SK-N-SH (cell line): Measurements from ENCODE around the gene RSRC1. TPM values are rescaled to one million over a fixed set of nuclear protein-coding genes. Genes with fewer than 3 reads are reported as not detected.

Source experiments
- CTCF ChIA-PET: fragments of 300-600, 350-600 bp; formaldehyde crosslinking; extraction: SDS; loops from one replicate; lab custom pipeline; 2021; lab: Yijun Ruan, JAX
- POLR2A ChIA-PET: fragments of 350-600 bp; sonication (Branson Sonifier 250); formaldehyde crosslinking; extraction: SDS; loops from one replicate; lab custom pipeline; 2020; ENCODE audit warnings: antibody characterized with exemption, inconsistent platforms; lab: Yijun Ruan, JAX
- DNase-seq: peaks from one replicate; pipeline ENCODE4 v3.0.0; 2012
- H2AFZ ChIP-seq: fragments of 200-600 bp; sonication (generic); 2 replicates; pipeline ENCODE4 v1.8.1; 2016; ENCODE audit warnings: antibody characterized with exemption, mild to moderate bottlenecking, low read depth
- H3F3A ChIP-seq: fragments of 200-600 bp; sonication (generic); replicated peaks from 2 replicates; pipeline ENCODE3; 2016; ENCODE audit warnings: antibody characterized with exemption, mild to moderate bottlenecking; ENCODE audit not compliant: insufficient read depth
- H3K27ac ChIP-seq, 2 experiments: fragments of 200-500 bp in 1 of 2; fragments of 200-600 bp in 1 of 2; sonication (Bioruptor generic) in 1 of 2; sonication (generic), shearing (Covaris generic) in 1 of 2; 2 replicates each; pipeline versions ENCODE4 v1.5.1 to v1.6.1; 2014 to 2016; ENCODE audit warnings: low read depth in 2 of 2, inconsistent platforms in 1 of 2, low read length in 1 of 2, mild to moderate bottlenecking in 1 of 2, mixed read lengths in 1 of 2
- H3K27me3 ChIP-seq: fragments of 200-600 bp; sonication (generic), shearing (Covaris generic); 2 replicates; pipeline ENCODE4 v1.6.1; 2016; ENCODE audit warnings: mixed run types; ENCODE audit not compliant: insufficient read depth
- H3K36me3 ChIP-seq, 2 experiments: fragments of 200-500 bp in 1 of 2; fragments of 200-600 bp in 1 of 2; sonication (Bioruptor generic) in 1 of 2; sonication (generic) in 1 of 2; replicated peaks in 1 of 2; 2 replicates each; pipeline versions ENCODE3 to v1.5.1; 2014 to 2016; ENCODE audit warnings: low read length in 1 of 2, mild to moderate bottlenecking in 1 of 2; ENCODE audit not compliant: insufficient read depth in 2 of 2, control insufficient read depth in 1 of 2
- H3K4me1 ChIP-seq, 2 experiments: fragments of 200-500 bp in 1 of 2; fragments of 200-600 bp in 1 of 2; sonication (Bioruptor generic) in 1 of 2; sonication (generic), shearing (Covaris generic) in 1 of 2; 2 replicates each; pipeline versions ENCODE4 v1.5.1 to v1.6.1; 2014 to 2016; ENCODE audit warnings: low read depth in 1 of 2, low read length in 1 of 2, mixed run types in 1 of 2; ENCODE audit not compliant: insufficient read depth in 2 of 2, control insufficient read depth in 1 of 2
- H3K4me2 ChIP-seq: fragments of 200-600 bp; sonication (generic), shearing (Covaris generic); 2 replicates; pipeline ENCODE4 v1.6.1; 2017; ENCODE audit warnings: mixed run types
- H3K4me3 ChIP-seq, 2 experiments: fragments of 200-500 bp in 1 of 2; fragments of 200-600 bp in 1 of 2; sonication (Bioruptor generic) in 1 of 2; sonication (generic), shearing (Covaris generic) in 1 of 2; 2 replicates each; pipeline versions ENCODE4 v1.5.1 to v1.8.1; 2014 to 2016; ENCODE audit warnings: low read depth in 2 of 2, inconsistent platforms in 1 of 2, low read length in 1 of 2, mild to moderate bottlenecking in 1 of 2, mixed read lengths in 1 of 2, moderate library complexity in 1 of 2
- H3K79me2 ChIP-seq: fragments of 200-600 bp; sonication (generic); 2 replicates; pipeline ENCODE4 v1.8.1; 2017; ENCODE audit warnings: mild to moderate bottlenecking; ENCODE audit not compliant: insufficient read depth
- H3K9ac ChIP-seq: fragments of 200-600 bp; sonication (generic); 2 replicates; pipeline ENCODE4 v1.6.1; 2017; ENCODE audit warnings: mixed run types
- H3K9me2 ChIP-seq: fragments of 200-600 bp; sonication (generic); 2 replicates; pipeline ENCODE4 v1.6.1; 2017; ENCODE audit warnings: mixed run types
- H3K9me3 ChIP-seq: fragments of 200-600 bp; sonication (generic); 2 replicates; pipeline ENCODE4 v1.6.1; 2017; ENCODE audit warnings: mixed run types, mild to moderate bottlenecking, moderate library complexity
- H4K20me1 ChIP-seq: fragments of 200-600 bp; sonication (generic); 2 replicates; pipeline ENCODE4 v1.6.1; 2017; ENCODE audit warnings: mild to moderate bottlenecking, mixed run types; ENCODE audit not compliant: insufficient read depth
- ELF1 ChIP-seq: IDR thresholded peaks from 2 replicates; pipeline ENCODE4 v1.4.0; 2012
- EP300 ChIP-seq, 2 experiments: IDR thresholded peaks; 2 replicates each; pipeline versions ENCODE4 v1.4.0 to v1.6.1; 2012; ENCODE audit warnings: borderline replicate concordance in 1 of 2, low read depth in 1 of 2, low read length in 1 of 2
- FOSL2 ChIP-seq: IDR thresholded peaks from 2 replicates; pipeline ENCODE4 v1.4.0; 2012; ENCODE audit warnings: low read depth, mild to moderate bottlenecking, moderate library complexity, borderline replicate concordance
- FOXM1 ChIP-seq: IDR thresholded peaks from 2 replicates; pipeline ENCODE4 v1.4.0; 2012; ENCODE audit warnings: low read depth, mild to moderate bottlenecking
- GABPA ChIP-seq: IDR thresholded peaks from 2 replicates; pipeline ENCODE4 v1.4.0; 2012; ENCODE audit warnings: low read depth, mild to moderate bottlenecking
- JUND ChIP-seq: IDR thresholded peaks from 2 replicates; pipeline ENCODE4 v1.4.0; 2012
- MEF2A ChIP-seq: IDR thresholded peaks from 2 replicates; pipeline ENCODE4 v1.4.0; 2012; ENCODE audit warnings: low read depth, borderline replicate concordance
- NFIC ChIP-seq: IDR thresholded peaks from 2 replicates; pipeline ENCODE4 v1.4.0; 2012; ENCODE audit warnings: borderline replicate concordance
- POLR2AphosphoS5 ChIP-seq: IDR thresholded peaks from 2 replicates; pipeline ENCODE4 v1.6.1; 2012; ENCODE audit warnings: low read depth, low read length
- RCOR1 ChIP-seq: fragments of 150-350 bp; IDR thresholded peaks from 2 replicates; pipeline ENCODE4 v1.6.1; 2017; ENCODE audit warnings: antibody characterized with exemption, low read length
- RXRA ChIP-seq: IDR thresholded peaks from 2 replicates; pipeline ENCODE4 v1.4.0; 2012; ENCODE audit warnings: low read depth, mild to moderate bottlenecking, borderline replicate concordance
- SIN3A ChIP-seq: IDR thresholded peaks from 2 replicates; pipeline ENCODE4 v1.6.1; 2012; ENCODE audit warnings: low read depth, mild to moderate bottlenecking, low read length, moderate library complexity, borderline replicate concordance
- TAF1 ChIP-seq: IDR thresholded peaks from 2 replicates; pipeline ENCODE4 v1.6.1; 2012; ENCODE audit warnings: low read depth, mild to moderate bottlenecking, low read length, moderate library complexity, borderline replicate concordance
- TCF12 ChIP-seq: IDR thresholded peaks from 2 replicates; pipeline ENCODE4 v1.4.0; 2012
- USF1 ChIP-seq: IDR thresholded peaks from 2 replicates; pipeline ENCODE4 v1.4.0; 2012; ENCODE audit warnings: low read depth, borderline replicate concordance
- YY1 ChIP-seq: IDR thresholded peaks from 2 replicates; pipeline ENCODE4 v1.4.0; 2012; ENCODE audit warnings: low read depth, mild to moderate bottlenecking
- WGBS: methylation state at CpG from one replicate; pipeline ENCODE4 v1.1.6; 2017; ENCODE audit warnings: low lambda C conversion rate; 5-methylcytosine and 5-hydroxymethylcytosine counted together
- polyA plus RNA-seq, 3 experiments: library from polyadenylated mRNA; depleted of rRNA; stranded (reverse); fragments of >200 nt; gene quantifications; 2 replicates each; pipeline ENCODE4 v1.2.3, GENCODE V29; 2012
- TF ChIP-seq, protein P1 (sequence below): fragments of 150-350 bp; IDR thresholded peaks from 2 replicates; pipeline ENCODE4 v1.6.1; 2016; ENCODE audit warnings: mild to moderate bottlenecking, low read depth, low read length
- TF ChIP-seq, protein P2 (sequence below): IDR thresholded peaks from 2 replicates; pipeline ENCODE4; 2012
- TF ChIP-seq, protein P3 (sequence below): fragments of 200-600 bp; sonication (generic); IDR thresholded peaks from 2 replicates; pipeline ENCODE4 v1.6.1; 2017; ENCODE audit warnings: antibody characterized with exemption, mild to moderate bottlenecking, moderate library complexity

The RSRC1 gene
- polyA plus RNA-seq, 1 of the 3 experiments (the other 2 are of a cell fraction), result 4.5 TPM

DNA sequence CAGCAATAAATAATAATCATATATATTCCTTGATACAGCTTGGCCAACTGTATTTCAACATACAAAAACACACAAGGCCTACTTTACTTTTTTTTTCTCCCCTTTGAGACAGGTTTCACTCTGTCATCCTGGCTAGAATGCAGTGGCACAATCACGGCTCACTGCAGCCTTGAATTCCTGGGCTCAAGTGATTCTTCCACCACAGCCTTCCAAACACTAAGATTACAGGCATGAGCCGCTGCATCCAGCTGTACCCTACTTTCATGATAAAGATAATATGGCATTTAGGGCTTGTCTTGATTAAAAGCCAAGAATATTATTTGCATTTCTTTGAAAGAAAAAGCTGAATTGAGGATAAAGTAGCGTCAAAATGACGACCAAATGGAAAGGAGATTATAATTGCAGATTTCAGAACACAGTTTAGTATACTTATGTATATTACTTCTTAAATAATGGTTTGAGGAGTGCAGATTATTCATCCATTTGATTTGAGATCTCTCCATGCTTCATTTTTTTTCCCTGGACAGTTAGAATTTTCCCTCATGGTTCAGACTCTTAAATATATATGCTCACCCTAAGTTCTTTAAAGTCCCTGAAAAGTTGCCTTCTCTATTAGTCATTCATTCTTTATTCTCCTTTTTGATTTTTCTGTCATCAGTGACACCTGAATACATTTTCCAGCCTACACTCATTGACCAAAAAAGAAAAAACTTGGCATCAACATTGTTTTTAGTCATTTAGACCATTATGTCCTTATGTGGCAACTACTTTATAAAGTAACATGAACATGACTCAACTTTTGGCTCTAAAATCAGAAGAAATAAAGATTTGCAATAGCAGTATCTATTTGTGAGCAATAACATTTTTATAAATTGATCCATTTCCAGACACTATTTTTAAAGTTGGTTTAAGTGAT, 412.6 kb downstream of the RSRC1 start:
- POLR2A ChIA-PET, result no interaction called here
- H3K4me2 ChIP-seq, result no peak overlapping the region

More for the DNA sequence above, 412.6 kb downstream of the RSRC1 start:
- Histone ChIP-seq H3K36me3 (no peaks in the 10 kb centered on the region), H3F3A (peaks cover 7% of the 10 kb centered on the region), H3K4me1 (peaks cover 0 to 5% of the 10 kb centered on the region in 2 experiments; a peak in 2 of 4 replicates), H3K9me3 (no peaks in the 10 kb centered on the region), H3K27me3 (no peaks in the 10 kb centered on the region), H2AFZ (no peak overlapping the region), H3K4me3 (no peak overlapping the region), H4K20me1 (no peaks in the 10 kb centered on the region), H3K79me2 (no peaks in the 10 kb centered on the region; the same call in 1 of the 2 replicates), H3K9me2 (no peaks in the 10 kb centered on the region), H3K9ac (no peak overlapping the region), H3K27ac (no peak overlapping the region)
- TF ChIP-seq ELF1 (no peak), USF1 (no peak), FOXM1 (0 out of 2 replicates have a peak, but pooled peaks have one; percentile 41), RCOR1 (no peak), NFIC (peak; percentile 78), TCF12 (peak; percentile 84), EP300 (IDR thresholded peaks at IDR 0.05; ENCODE audit: borderline replicate concordance in 1 of 2, low read depth in 1 of 2, low read length in 1 of 2) (peak; percentile 6 to 77; a peak in 2 of 4 replicates), JUND (peak; percentile 63), TAF1 (no peak), RXRA (peak; percentile 12; the same call in 1 of the 2 replicates), GABPA (no peak), FOSL2 (peak; percentile 42; the same call in 1 of the 2 replicates), YY1 (no peak), POLR2AphosphoS5 (peak; percentile 30; the same call in 1 of the 2 replicates), SIN3A (no peak), MEF2A (0 out of 2 replicates have a peak, but pooled peaks have one; percentile 19)
- TF ChIP-seq, protein P1, sequence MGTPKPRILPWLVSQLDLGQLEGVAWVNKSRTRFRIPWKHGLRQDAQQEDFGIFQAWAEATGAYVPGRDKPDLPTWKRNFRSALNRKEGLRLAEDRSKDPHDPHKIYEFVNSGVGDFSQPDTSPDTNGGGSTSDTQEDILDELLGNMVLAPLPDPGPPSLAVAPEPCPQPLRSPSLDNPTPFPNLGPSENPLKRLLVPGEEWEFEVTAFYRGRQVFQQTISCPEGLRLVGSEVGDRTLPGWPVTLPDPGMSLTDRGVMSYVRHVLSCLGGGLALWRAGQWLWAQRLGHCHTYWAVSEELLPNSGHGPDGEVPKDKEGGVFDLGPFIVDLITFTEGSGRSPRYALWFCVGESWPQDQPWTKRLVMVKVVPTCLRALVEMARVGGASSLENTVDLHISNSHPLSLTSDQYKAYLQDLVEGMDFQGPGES, result no peak
- TF ChIP-seq, protein P2, sequence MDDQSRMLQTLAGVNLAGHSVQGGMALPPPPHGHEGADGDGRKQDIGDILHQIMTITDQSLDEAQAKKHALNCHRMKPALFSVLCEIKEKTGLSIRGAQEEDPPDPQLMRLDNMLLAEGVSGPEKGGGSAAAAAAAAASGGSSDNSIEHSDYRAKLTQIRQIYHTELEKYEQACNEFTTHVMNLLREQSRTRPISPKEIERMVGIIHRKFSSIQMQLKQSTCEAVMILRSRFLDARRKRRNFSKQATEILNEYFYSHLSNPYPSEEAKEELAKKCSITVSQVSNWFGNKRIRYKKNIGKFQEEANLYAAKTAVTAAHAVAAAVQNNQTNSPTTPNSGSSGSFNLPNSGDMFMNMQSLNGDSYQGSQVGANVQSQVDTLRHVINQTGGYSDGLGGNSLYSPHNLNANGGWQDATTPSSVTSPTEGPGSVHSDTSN, result peak; percentile 83
- TF ChIP-seq, protein P3, sequence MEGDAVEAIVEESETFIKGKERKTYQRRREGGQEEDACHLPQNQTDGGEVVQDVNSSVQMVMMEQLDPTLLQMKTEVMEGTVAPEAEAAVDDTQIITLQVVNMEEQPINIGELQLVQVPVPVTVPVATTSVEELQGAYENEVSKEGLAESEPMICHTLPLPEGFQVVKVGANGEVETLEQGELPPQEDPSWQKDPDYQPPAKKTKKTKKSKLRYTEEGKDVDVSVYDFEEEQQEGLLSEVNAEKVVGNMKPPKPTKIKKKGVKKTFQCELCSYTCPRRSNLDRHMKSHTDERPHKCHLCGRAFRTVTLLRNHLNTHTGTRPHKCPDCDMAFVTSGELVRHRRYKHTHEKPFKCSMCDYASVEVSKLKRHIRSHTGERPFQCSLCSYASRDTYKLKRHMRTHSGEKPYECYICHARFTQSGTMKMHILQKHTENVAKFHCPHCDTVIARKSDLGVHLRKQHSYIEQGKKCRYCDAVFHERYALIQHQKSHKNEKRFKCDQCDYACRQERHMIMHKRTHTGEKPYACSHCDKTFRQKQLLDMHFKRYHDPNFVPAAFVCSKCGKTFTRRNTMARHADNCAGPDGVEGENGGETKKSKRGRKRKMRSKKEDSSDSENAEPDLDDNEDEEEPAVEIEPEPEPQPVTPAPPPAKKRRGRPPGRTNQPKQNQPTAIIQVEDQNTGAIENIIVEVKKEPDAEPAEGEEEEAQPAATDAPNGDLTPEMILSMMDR, result no peak
- CTCF ChIA-PET, result interaction anchor here (0.7 to 1.7 kb wide), 3 partner anchors 9 to 916 kb away, joined by 3 to 4 read pairs (median 4); no protein-coding TSS in a partner anchor
- no peak for DNase-seq
- 97% methylated on average over 4 of the region's 4 CpGs for WGBS
